Measurements from ENCODE around the gene FIS1. TPM values are rescaled to one million over a fixed set of nuclear protein-coding genes. Genes with fewer than 3 reads are reported as not detected.
A peak's percentile ranks its signal among the peaks of the same experiment; 100 is the strongest.

FIS1 gene
- total and polyA plus RNA-seq, 7 donors, result 190 to 443 (median 284) TPM

GRCh38 chr7:101217388-101218235, 27.3 kb downstream of the FIS1 start, which contains the start of the genes PLOD3 and ZNHIT1:
Gene PLOD3 (minus strand): TSS chr7:101217581. CDS start chr7:101217274, 307 bp downstream.
Gene ZNHIT1 (plus strand): TSS chr7:101218165. CDS start chr7:101218196, 31 bp downstream.
- peaks cover 5 to 38% (median 18%) of the 10 kb centered on the region in 4 donors for H3K36me3 ChIP-seq
- intact Hi-C loops (cut with DNase I), result loop anchor here (1.0 to 10.0 kb wide), 2 partner anchors 27 to 67 kb away; no protein-coding TSS in a partner anchor
- DNase-seq, result peak; percentile 99
- H3K4me3 ChIP-seq, result peak within 1 kb of the TSS; percentile 73 to 97 (median 89)
- H3K27ac ChIP-seq, result peak within 1 kb of the TSS; percentile 90 to 94 (median 93)
- H3K9me3 ChIP-seq, result no peaks in the 10 kb centered on the region
- peaks cover 0 to 49% (median 36%) of the 10 kb centered on the region in 4 donors for H3K4me1 ChIP-seq
- TF ChIP-seq POLR2AphosphoS5 (IDR thresholded peaks at IDR 0.05), result peak; percentile 5 to 74 (median 36)
- TF ChIP-seq POLR2A (IDR thresholded peaks at IDR 0.05), result peak in 1 of 2 donors; percentile 37
- TF ChIP-seq EP300 (IDR thresholded peaks at IDR 0.05), result no peak
- TF ChIP-seq CTCF (IDR thresholded peaks at IDR 0.05), result no peak
- H3K27me3 ChIP-seq, result no peaks in the 10 kb centered on the region
- WGBS, 2 donors, result 1% methylated on average over 57 of the region's 57 CpGs

GRCh38 chr7:101216860-101217387, 28.0 kb downstream of the FIS1 start:
- no peak for DNase-seq
- peak overlapping the region; percentile 73 to 97 (median 89) for H3K4me3 ChIP-seq
- intact Hi-C loops (cut with DNase I), result loop anchor here (10.0 kb wide), 1 partner anchor 68 kb away; no protein-coding TSS in a partner anchor
- 1 to 2% methylated on average over 34 of the region's 34 CpGs for WGBS, 2 donors
- peak overlapping the region; percentile 90 to 94 (median 93) for H3K27ac ChIP-seq
- H3K4me1 ChIP-seq, result peaks cover 0 to 49% (median 36%) of the 10 kb centered on the region in 4 donors
- H3K36me3 ChIP-seq, result peaks cover 4 to 39% (median 24%) of the 10 kb centered on the region in 4 donors
- H3K9me3 ChIP-seq, result no peaks in the 10 kb centered on the region
- TF ChIP-seq EP300 (IDR thresholded peaks at IDR 0.05), result no peak
- TF ChIP-seq CTCF (IDR thresholded peaks at IDR 0.05), result no peak
- no peak for TF ChIP-seq POLR2A (IDR thresholded peaks at IDR 0.05)
- no peak for TF ChIP-seq POLR2AphosphoS5 (IDR thresholded peaks at IDR 0.05)
- no peaks in the 10 kb centered on the region for H3K27me3 ChIP-seq

GRCh38 chr7:101216001-101216859, 28.7 kb downstream of the FIS1 start:
- Histone ChIP-seq H3K9me3 (no peaks in the 10 kb centered on the region), H3K36me3 (peaks cover 4 to 46% (median 31%) of the 10 kb centered on the region in 4 donors), H3K27ac (peak overlapping the region in 3 of 4 donors; percentile 90 to 94 (median 93)), H3K4me1 (peaks cover 0 to 49% (median 36%) of the 10 kb centered on the region in 4 donors), H3K4me3 (peak overlapping the region; percentile 73 to 97 (median 89)), H3K27me3 (no peaks in the 10 kb centered on the region)
- WGBS, 2 donors, result 69 to 70% methylated on average over 31 of the region's 31 CpGs
- intact Hi-C loops (cut with DNase I), result loop anchor here (10.0 kb wide), 1 partner anchor 69 kb away; no protein-coding TSS in a partner anchor
- TF ChIP-seq CTCF (IDR thresholded peaks at IDR 0.05) (no peak), POLR2AphosphoS5 (IDR thresholded peaks at IDR 0.05) (no peak), POLR2A (IDR thresholded peaks at IDR 0.05) (no peak), EP300 (IDR thresholded peaks at IDR 0.05) (no peak)
- peak; percentile 65 for DNase-seq

- TF ChIP-seq EP300 (IDR thresholded peaks at IDR 0.05) (no peak), POLR2AphosphoS5 (IDR thresholded peaks at IDR 0.05) (no peak), CTCF (IDR thresholded peaks at IDR 0.05) (no peak), POLR2A (IDR thresholded peaks at IDR 0.05) (no peak)
- WGBS, 2 donors, result 94 to 96% methylated on average over 8 of the region's 8 CpGs
- H3K36me3 ChIP-seq, result peaks cover 18 to 88% (median 54%) of the 10 kb centered on the region in 4 donors
Measured at GRCh38 chr7:101212014-101212413, 32.9 kb downstream of the FIS1 start.

More at GRCh38 chr7:101212014-101212413, 32.9 kb downstream of the FIS1 start:
- intact Hi-C loops (cut with DNase I), result loop anchor here (10.0 kb wide), 1 partner anchor 73 kb away; no protein-coding TSS in a partner anchor
- Histone ChIP-seq H3K27me3 (no peaks in the 10 kb centered on the region), H3K4me1 (peaks cover 0 to 26% (median 20%) of the 10 kb centered on the region in 4 donors), H3K9me3 (no peaks in the 10 kb centered on the region), H3K27ac (no peak overlapping the region), H3K4me3 (no peak overlapping the region)
- DNase-seq, result no peak
